Activated T-cell treated with anti-CD3 and anti-CD28 coated beads, Interleukin-2, amount 50 U/mL, for 24 hours (primary cell): ENCODE results near the gene ALOXE3.

Experiments
- DNase-seq: peaks from one replicate; pipeline ENCODE4 v3.0.0-alpha.2; 2020
- H3K27ac Mint-ChIP-seq: 2 replicates; pipeline ENCODE4 v1.8.0; 2020; ENCODE audit warnings: mild to moderate bottlenecking, mixed read lengths
- H3K27me3 Mint-ChIP-seq: 2 replicates; pipeline ENCODE4 v1.8.0; 2020; ENCODE audit warnings: mixed read lengths
- H3K36me3 Mint-ChIP-seq: 2 replicates; pipeline ENCODE4 v1.8.0; 2020; ENCODE audit warnings: low read depth, mixed read lengths
- H3K4me1 Mint-ChIP-seq: 2 replicates; pipeline ENCODE4 v1.8.0; 2020; ENCODE audit warnings: low read depth, mixed read lengths
- H3K4me3 Mint-ChIP-seq: 2 replicates; pipeline ENCODE4 v1.8.0; 2020; ENCODE audit warnings: mild to moderate bottlenecking, moderate library complexity, mixed read lengths
- H3K9me3 Mint-ChIP-seq: 2 replicates; pipeline ENCODE4 v1.8.0; 2020; ENCODE audit warnings: mixed read lengths

The ALOXE3 gene

DNA sequence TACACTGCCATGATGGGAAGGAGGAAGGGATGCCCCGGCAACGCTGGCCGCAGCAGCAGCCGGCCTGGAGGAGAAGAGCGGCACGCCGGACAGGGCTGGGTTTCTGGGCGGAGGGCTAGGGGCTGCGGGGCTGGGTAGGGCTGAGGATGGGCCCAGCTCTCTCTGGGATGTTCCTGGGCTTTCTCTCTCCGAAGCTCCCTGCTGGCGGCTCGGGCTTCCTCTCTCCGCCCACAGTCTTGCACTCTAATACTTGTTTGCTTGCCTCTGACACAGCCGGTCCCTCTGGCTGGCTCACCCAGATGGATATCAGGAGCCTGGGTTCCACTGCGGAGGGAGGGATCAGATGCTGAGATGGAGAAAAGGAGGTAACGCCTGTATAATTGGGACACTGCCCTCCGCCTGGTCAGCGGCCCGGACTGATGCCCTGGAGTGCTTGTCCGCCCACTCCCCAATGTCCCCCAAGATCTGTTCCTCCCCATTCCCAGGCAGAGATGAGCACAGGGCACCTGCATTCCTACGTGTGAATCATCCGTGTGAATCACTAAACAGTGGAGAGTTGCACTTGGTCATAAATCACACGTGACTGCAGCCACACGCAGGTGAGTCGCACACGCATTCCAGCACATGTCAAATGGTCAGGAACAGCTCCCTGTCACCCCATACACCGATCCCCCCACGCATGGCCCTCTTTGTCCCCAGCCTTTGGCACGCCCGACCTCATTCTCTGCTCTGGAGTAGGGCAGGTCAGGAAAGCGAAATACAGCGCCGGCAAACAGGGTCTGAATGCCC is at the start of gene ALOXE3:
Gene ALOXE3 (minus strand): TSS at position 535 of the 789 bp plus-strand sequence. CDS start 524 bp downstream, at position 11.
- Mint-ChIP-seq H3K4me1 (peaks cover 47% of the 10 kb centered on the region), H3K27ac (peak within 1 kb of the TSS; percentile 96), H3K36me3 (peaks cover 4% of the 10 kb centered on the region), H3K27me3 (peaks cover 61% of the 10 kb centered on the region), H3K9me3 (no peaks in the 10 kb centered on the region), H3K4me3 (peak within 1 kb of the TSS; percentile 82)
- DNase-seq: no peak

DNA sequence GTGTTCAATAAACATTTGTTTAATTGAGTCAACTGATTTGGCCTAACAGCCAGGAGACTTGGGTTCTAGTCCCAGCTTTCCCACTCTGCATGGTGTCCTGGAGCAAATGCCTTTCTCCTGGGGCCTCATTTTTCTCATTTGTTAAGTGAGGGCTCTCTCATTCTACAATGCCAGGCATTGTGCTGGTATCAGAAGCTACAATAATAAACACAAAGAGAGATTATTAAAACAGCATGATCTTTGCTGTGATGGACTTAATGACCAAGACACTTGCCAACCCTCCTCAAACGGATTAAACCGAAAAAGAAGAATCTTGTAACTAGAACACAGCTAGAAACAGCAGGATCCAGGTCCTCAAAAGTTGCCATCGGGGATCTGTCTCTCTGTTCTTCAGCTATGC is 49.2 kb upstream of the ALOXE3 start:
- Mint-ChIP-seq H3K4me1 (peaks cover 34% of the 10 kb centered on the region), H3K36me3 (no peaks in the 10 kb centered on the region), H3K9me3 (no peaks in the 10 kb centered on the region), H3K4me3 (no peak overlapping the region), H3K27me3 (no peaks in the 10 kb centered on the region), H3K27ac (no peak overlapping the region)
- DNase-seq: no peak

DNA sequence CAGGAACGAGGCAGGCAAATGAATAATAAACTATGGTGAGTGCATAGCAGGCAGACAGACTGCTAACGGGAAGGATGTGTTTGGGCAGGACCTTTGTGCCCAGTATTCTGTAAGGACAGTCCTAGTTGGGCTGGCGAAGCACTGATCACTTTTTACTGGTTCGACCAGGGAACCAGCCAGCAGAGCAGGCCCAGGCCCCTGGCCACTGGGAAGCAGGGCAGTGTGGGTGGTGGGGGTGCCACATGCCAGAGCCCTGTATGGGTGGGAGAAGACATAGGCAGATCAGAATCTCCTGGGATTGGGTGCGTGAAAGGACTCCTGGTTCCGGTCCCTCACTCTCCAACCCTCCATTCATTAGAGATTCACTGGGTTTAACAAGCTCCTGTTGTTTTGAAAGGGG is 48.4 kb upstream of the ALOXE3 start:
- Mint-ChIP-seq H3K27ac (no peak overlapping the region), H3K4me3 (no peak overlapping the region), H3K4me1 (peaks cover 33% of the 10 kb centered on the region), H3K36me3 (peaks cover 3% of the 10 kb centered on the region), H3K27me3 (no peaks in the 10 kb centered on the region), H3K9me3 (no peaks in the 10 kb centered on the region)
- no peak for DNase-seq

DNA sequence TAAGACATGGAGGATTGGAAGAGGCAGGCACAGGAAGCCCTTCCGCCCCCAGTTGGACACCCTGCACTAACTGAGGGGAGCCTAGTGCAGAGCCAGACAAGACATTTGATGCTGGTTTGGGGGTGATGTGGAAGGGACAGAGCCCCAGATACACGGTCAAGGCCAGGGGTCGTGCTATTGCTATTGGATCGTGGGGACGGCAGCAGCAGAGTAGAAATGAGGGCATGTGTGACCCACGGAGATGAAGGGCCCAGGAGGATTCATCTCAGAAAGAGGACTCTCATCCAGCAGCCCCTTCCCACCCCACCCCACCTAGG is 46.5 kb upstream of the ALOXE3 start:
- peak; percentile 44 for DNase-seq
- H3K27ac Mint-ChIP-seq: peak overlapping the region; percentile 98
- peaks cover 47% of the 10 kb centered on the region for H3K4me1 Mint-ChIP-seq
- no peaks in the 10 kb centered on the region for H3K27me3 Mint-ChIP-seq
- no peaks in the 10 kb centered on the region for H3K9me3 Mint-ChIP-seq
- peak overlapping the region; percentile 82 for H3K4me3 Mint-ChIP-seq
- H3K36me3 Mint-ChIP-seq: peaks cover 22% of the 10 kb centered on the region

- H3K27me3 Mint-ChIP-seq: no peaks in the 10 kb centered on the region
- peak; percentile 82 for DNase-seq
- peak overlapping the region; percentile 98 for H3K27ac Mint-ChIP-seq
- H3K4me1 Mint-ChIP-seq: peaks cover 53% of the 10 kb centered on the region
- peaks cover 28% of the 10 kb centered on the region for H3K36me3 Mint-ChIP-seq
- H3K4me3 Mint-ChIP-seq: peak overlapping the region; percentile 82
- H3K9me3 Mint-ChIP-seq: no peaks in the 10 kb centered on the region
These were observed 45.9 kb upstream of the ALOXE3 start for GRCh38 chr17:8163978-8164814.

DNA sequence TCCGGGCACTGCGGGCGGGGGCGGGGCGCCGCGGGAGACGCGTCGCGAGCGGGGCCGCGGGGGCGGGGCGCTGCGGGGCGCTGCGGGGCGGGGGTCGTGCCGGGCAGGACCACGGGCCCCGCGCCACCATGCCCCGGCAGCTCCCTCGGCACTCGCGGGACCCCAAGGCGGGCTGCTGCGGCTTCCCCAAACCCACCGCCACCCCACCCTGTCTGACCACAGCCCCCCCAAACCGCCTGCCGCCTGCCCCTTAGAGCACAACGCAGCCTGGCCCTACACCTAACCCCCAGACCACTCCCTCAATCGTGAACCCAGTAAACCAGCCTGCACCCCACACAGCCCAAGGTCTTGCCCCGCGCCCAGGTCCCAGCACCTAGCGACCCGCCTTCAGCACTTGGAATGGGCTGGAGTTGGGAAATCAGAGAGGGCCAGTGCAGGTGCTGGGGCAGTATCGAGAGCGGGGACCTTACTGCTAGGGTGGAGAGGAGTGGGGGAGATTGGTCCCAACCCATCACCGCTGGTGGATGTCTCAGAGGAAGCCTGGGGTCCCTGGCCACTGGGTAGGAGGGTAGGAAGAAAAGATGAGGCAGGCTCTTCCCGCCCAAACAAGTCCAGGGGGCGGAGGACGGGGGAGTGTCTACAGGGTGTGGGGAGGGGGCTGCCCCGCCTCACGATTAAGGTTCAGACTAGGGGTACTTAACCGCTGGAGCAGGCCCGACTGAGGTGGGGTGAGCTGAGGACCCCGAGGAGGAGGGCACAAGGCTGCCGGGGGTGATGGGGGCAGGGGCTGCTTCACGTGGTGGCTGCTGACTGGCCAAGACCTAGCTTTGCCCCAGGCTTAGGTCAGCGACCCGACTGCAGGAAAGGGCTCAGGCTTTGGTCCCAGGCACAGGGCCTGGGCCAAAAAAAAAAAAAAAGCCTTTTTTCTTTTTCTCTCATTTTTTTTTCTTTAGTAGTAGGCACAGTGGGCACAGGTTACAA is 45.0 kb upstream of the ALOXE3 start:
- DNase-seq: peak; percentile 69
- Mint-ChIP-seq H3K27me3 (no peaks in the 10 kb centered on the region), H3K36me3 (peaks cover 36% of the 10 kb centered on the region), H3K4me3 (peak overlapping the region; percentile 87), H3K4me1 (peaks cover 60% of the 10 kb centered on the region), H3K27ac (peak overlapping the region; percentile 98), H3K9me3 (no peaks in the 10 kb centered on the region)

DNA sequence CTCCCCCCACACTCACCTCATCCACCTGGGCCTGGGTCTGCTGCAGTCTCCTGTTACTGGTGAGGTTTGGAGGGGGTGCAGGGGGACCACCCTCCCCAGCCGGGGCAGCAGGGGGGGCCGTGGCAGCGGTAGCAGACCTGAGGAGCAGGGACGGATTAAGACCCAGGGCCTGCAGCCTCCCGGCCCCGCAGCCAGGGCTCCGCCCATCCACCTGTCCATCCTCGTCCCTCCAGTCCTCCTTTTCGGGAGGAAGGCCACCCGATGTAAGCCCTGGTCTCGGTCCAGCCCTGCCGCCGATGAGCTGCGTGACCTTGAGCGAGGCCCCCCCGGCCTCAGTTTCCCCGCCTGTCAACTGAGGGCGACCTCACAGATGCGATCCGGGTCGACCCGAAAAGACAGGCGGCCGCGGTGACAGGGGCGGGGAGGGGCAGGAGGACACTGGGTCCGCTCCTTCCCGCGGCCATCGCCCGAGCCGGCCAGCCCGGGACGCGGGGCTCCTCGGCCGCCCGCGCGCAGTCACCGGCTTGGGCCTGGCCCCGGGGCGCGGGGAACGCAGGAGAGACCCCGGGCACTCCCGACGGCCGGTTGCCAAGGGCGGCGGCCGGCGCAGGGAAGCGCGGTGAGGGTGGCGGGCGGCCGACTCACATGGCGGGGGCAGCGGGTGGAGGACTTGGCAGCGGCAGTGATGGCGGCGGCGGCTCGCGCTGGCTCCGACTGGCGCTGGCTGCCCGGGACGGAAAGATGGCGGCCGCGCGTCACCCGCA is 44.1 kb upstream of the ALOXE3 start, which contains the start of gene VAMP2:
Gene VAMP2 (minus strand): TSS at position 716 of the 764 bp plus-strand sequence. CDS start 69 bp downstream, at position 647.
- Mint-ChIP-seq H3K4me1 (peaks cover 61% of the 10 kb centered on the region), H3K27ac (peak within 1 kb of the TSS; percentile 98), H3K36me3 (peaks cover 40% of the 10 kb centered on the region), H3K27me3 (no peaks in the 10 kb centered on the region), H3K9me3 (no peaks in the 10 kb centered on the region), H3K4me3 (peak within 1 kb of the TSS; percentile 87)
- DNase-seq: peak; percentile 88

GRCh38 chr17:8161289-8162232 is 43.2 kb upstream of the ALOXE3 start:
- peak; percentile 42 for DNase-seq
- Mint-ChIP-seq H3K4me3 (peak overlapping the region; percentile 87), H3K27ac (peak overlapping the region; percentile 95), H3K4me1 (peaks cover 59% of the 10 kb centered on the region), H3K36me3 (peaks cover 40% of the 10 kb centered on the region), H3K27me3 (no peaks in the 10 kb centered on the region), H3K9me3 (no peaks in the 10 kb centered on the region)

- peaks cover 57% of the 10 kb centered on the region for H3K4me1 Mint-ChIP-seq
- no peaks in the 10 kb centered on the region for H3K27me3 Mint-ChIP-seq
- peak overlapping the region; percentile 95 for H3K27ac Mint-ChIP-seq
- no peaks in the 10 kb centered on the region for H3K9me3 Mint-ChIP-seq
- no peak for DNase-seq
- H3K4me3 Mint-ChIP-seq: peak overlapping the region; percentile 87
- H3K36me3 Mint-ChIP-seq: peaks cover 40% of the 10 kb centered on the region
These were observed 42.5 kb upstream of the ALOXE3 start for GRCh38 chr17:8160741-8161221.

- no peaks in the 10 kb centered on the region for H3K9me3 Mint-ChIP-seq
- peak overlapping the region; percentile 92 for H3K27ac Mint-ChIP-seq
- H3K27me3 Mint-ChIP-seq: no peaks in the 10 kb centered on the region
- no peak for DNase-seq
- peaks cover 57% of the 10 kb centered on the region for H3K4me1 Mint-ChIP-seq
- H3K36me3 Mint-ChIP-seq: peaks cover 40% of the 10 kb centered on the region
- peak overlapping the region; percentile 40 for H3K4me3 Mint-ChIP-seq
These were observed 41.9 kb upstream of the ALOXE3 start for GRCh38 chr17:8160224-8160577.

- no peaks in the 10 kb centered on the region for H3K27me3 Mint-ChIP-seq
- H3K4me1 Mint-ChIP-seq: peaks cover 51% of the 10 kb centered on the region
- H3K4me3 Mint-ChIP-seq: peak overlapping the region; percentile 40
- peak overlapping the region; percentile 92 for H3K27ac Mint-ChIP-seq
- no peaks in the 10 kb centered on the region for H3K9me3 Mint-ChIP-seq
- peaks cover 40% of the 10 kb centered on the region for H3K36me3 Mint-ChIP-seq
- DNase-seq: no peak
These were observed 41.3 kb upstream of the ALOXE3 start for GRCh38 chr17:8159459-8160223.

DNA sequence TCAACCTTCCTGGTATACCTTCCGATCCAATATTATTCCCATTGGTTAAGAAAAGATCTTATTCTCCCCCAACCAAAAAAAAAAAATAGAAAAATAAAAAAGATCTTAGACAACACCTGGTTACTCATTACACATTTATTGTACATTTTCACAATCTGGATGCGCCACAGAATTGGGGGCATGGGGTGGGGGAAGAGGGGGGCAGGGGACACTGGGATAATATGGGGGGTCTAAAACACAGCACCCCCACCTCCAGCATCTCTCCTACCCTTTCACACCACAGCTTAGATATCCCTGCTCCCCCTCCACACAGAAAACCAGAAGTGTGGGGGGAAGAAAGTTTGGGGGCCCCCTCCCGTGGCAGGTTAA is 40.7 kb upstream of the ALOXE3 start:
- H3K36me3 Mint-ChIP-seq: peaks cover 40% of the 10 kb centered on the region
- H3K4me3 Mint-ChIP-seq: peak overlapping the region; percentile 37
- H3K27me3 Mint-ChIP-seq: no peaks in the 10 kb centered on the region
- H3K27ac Mint-ChIP-seq: peak overlapping the region; percentile 92
- no peaks in the 10 kb centered on the region for H3K9me3 Mint-ChIP-seq
- peaks cover 45% of the 10 kb centered on the region for H3K4me1 Mint-ChIP-seq
- DNase-seq: no peak
